Caco-2 (cell line): ENCODE measurements around the gene SPOP. TPM values are rescaled to one million over a fixed set of nuclear protein-coding genes. Genes with fewer than 3 reads are reported as not detected.

Experiments used
- BruUV-seq: library from RNA; stranded (reverse); fragments of 400-500 nt; replicated peaks from 2 replicates; lab custom pipeline; 2021; lab: Mats Ljungman, UMichigan
- CTCF ChIA-PET: fragments of 300-600 bp; sonication (Branson Sonifier 250); formaldehyde crosslinking; loops from one replicate; lab custom pipeline; 2022; ENCODE audit warnings: antibody characterized with exemption; lab: Charles Lee
- POLR2A ChIA-PET: fragments of 300-600 bp; sonication (Branson Sonifier 250); formaldehyde crosslinking; loops from one replicate; lab custom pipeline; 2022; ENCODE audit warnings: antibody characterized with exemption; lab: Charles Lee
- DNase-seq, 2 experiments: peaks; one replicate each; pipeline versions ENCODE4 v3.0.0 to v3.0.0-alpha.2; 2020 to 2022
- H3K27me3 ChIP-seq: replicated peaks from 2 replicates; pipeline ENCODE4 v1.6.0; 2011; ENCODE audit warnings: low read length; ENCODE audit not compliant: control insufficient read depth, insufficient read depth
- H3K36me3 ChIP-seq: 2 replicates; pipeline ENCODE4 v1.5.1; 2011; ENCODE audit warnings: low read length; ENCODE audit not compliant: control insufficient read depth, insufficient read depth
- H3K4me1 ChIP-seq: fragments of 250-450 bp; sonication (Bioruptor Pico); 2 replicates; pipeline ENCODE4 v1.5.1; 2020; ENCODE audit warnings: mild to moderate bottlenecking
- H3K4me3 ChIP-seq: 2 replicates; pipeline ENCODE4 v1.5.1; 2011; ENCODE audit warnings: low read depth, mild to moderate bottlenecking, control low read depth, low read length
- H3K9me3 ChIP-seq: fragments of 250-450 bp; sonication (Bioruptor Pico); 2 replicates; pipeline ENCODE4 v1.5.1; 2020; ENCODE audit warnings: mild to moderate bottlenecking, moderate library complexity
- H3K27ac Mint-ChIP-seq: one replicate; pipeline ENCODE4 v1.8.0; 2022; ENCODE audit warnings: mixed read lengths; ENCODE audit not compliant: unreplicated experiment
- H3K27me3 Mint-ChIP-seq: one replicate; pipeline ENCODE4 v1.8.0; 2022; ENCODE audit warnings: mixed read lengths; ENCODE audit not compliant: insufficient read depth, unreplicated experiment
- H3K36me3 Mint-ChIP-seq: one replicate; pipeline ENCODE4 v1.8.0; 2022; ENCODE audit warnings: mild to moderate bottlenecking, mixed read lengths; ENCODE audit not compliant: insufficient read depth, unreplicated experiment
- H3K4me1 Mint-ChIP-seq: one replicate; pipeline ENCODE4 v1.8.0; 2022; ENCODE audit warnings: low read depth, mixed read lengths; ENCODE audit not compliant: unreplicated experiment
- H3K4me3 Mint-ChIP-seq: one replicate; pipeline ENCODE4 v1.8.0; 2022; ENCODE audit warnings: mild to moderate bottlenecking, moderate library complexity, mixed read lengths; ENCODE audit not compliant: unreplicated experiment
- H3K9me3 Mint-ChIP-seq: one replicate; pipeline ENCODE4 v1.8.0; 2022; ENCODE audit warnings: mixed read lengths; ENCODE audit not compliant: unreplicated experiment
- CTCF ChIP-seq, 2 experiments: fragments of 200-600 bp in 1 of 2; IDR thresholded peaks; 1 replicate in 1 of 2; 2 replicates in 1 of 2; pipeline versions ENCODE4 v1.5.1 to v1.8.0; 2011 to 2022; ENCODE audit warnings: antibody characterized with exemption in 1 of 2, control low read depth in 1 of 2, inconsistent platforms in 1 of 2, low read depth in 1 of 2, low read length in 1 of 2, mild to moderate bottlenecking in 1 of 2, moderate library complexity in 1 of 2; ENCODE audit not compliant: insufficient read depth in 1 of 2, severe bottlenecking in 1 of 2, unreplicated experiment in 1 of 2
- intact Hi-C: fragments of 100-400 bp; cut with micrococcal nuclease; formaldehyde crosslinking; loops from one replicate; pipeline ENCODE4 v1.10.0; 2022; ENCODE audit not compliant: unreplicated experiment
- total RNA-seq: library from RNA; stranded (reverse); gene quantifications from 2 replicates; pipeline ENCODE4 v1.2.3, GENCODE V29; 2022

The SPOP gene
- total RNA-seq, 1 experiment from 2014 or later, result 70.2 TPM

GRCh38 chr17:49592263-49592662 is 85.6 kb downstream of the SPOP start:
- Mint-ChIP-seq H3K9me3 (no peaks in the 10 kb centered on the region), H3K36me3 (peaks cover 5% of the 10 kb centered on the region), H3K4me1 (peaks cover 9% of the 10 kb centered on the region), H3K27ac (no peak overlapping the region), H3K27me3 (no peaks in the 10 kb centered on the region), H3K4me3 (no peak overlapping the region)
- Histone ChIP-seq H3K36me3 (peaks cover 3% of the 10 kb centered on the region; the same call in 1 of the 2 replicates), H3K27me3 (no peaks in the 10 kb centered on the region), H3K4me3 (no peak overlapping the region), H3K4me1 (peaks cover 4% of the 10 kb centered on the region; the same call in 1 of the 2 replicates), H3K9me3 (no peaks in the 10 kb centered on the region)
- intact Hi-C loops, result no loop called here
- ChIA-PET POLR2A (no interaction called here), CTCF (interaction anchor here (1.9 kb wide), 1 partner anchor 22 kb away, joined by 6 read pairs; no protein-coding TSS in a partner anchor)
- no peak for DNase-seq
- no TSS peak for BruUV-seq
- TF ChIP-seq CTCF (IDR thresholded peaks at IDR 0.05; ENCODE audit: insufficient read depth in 1 of 2, low read depth in 1 of 2, low read length in 1 of 2, severe bottlenecking in 1 of 2, unreplicated experiment in 1 of 2), result no peak

DNA sequence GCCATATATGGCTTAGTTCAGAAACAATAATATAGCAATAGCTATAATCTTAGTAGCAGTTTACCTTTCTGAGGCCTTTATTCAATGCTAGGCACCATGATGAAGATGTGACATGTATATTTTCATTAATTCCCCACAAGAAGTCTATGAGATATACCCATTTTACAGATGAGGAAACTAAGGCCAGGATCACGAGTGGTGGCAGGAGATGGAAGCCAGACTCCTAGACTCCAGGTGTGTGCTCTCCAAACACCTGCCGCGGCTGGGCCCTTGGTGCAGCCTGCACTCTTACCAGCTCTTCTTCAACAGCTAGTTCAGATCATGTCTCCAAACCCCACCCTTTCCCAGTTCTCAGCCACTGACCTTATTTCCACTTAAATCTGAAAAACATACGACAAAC is 87.0 kb downstream of the SPOP start:
- ChIA-PET CTCF (no interaction called here), POLR2A (no interaction called here)
- TF ChIP-seq CTCF (IDR thresholded peaks at IDR 0.05; ENCODE audit: insufficient read depth in 1 of 2, low read depth in 1 of 2, low read length in 1 of 2, severe bottlenecking in 1 of 2, unreplicated experiment in 1 of 2), result no peak
- no peaks in the 10 kb centered on the region for H3K4me1 Mint-ChIP-seq
- intact Hi-C loops, result no loop called here
- DNase-seq, result no peak
- no peaks in the 10 kb centered on the region for H3K27me3 Mint-ChIP-seq
- peaks cover under 1% of the 10 kb centered on the region; the same call in 1 of the 2 replicates for H3K36me3 ChIP-seq
- BruUV-seq, result no TSS peak
- H3K4me1 ChIP-seq, result peaks cover 4% of the 10 kb centered on the region; the same call in 1 of the 2 replicates
- H3K27ac Mint-ChIP-seq, result no peak overlapping the region
- no peaks in the 10 kb centered on the region for H3K27me3 ChIP-seq
- no peak overlapping the region for H3K4me3 Mint-ChIP-seq
- H3K9me3 Mint-ChIP-seq, result no peaks in the 10 kb centered on the region
- no peaks in the 10 kb centered on the region for H3K36me3 Mint-ChIP-seq
- no peaks in the 10 kb centered on the region for H3K9me3 ChIP-seq
- H3K4me3 ChIP-seq, result no peak overlapping the region

GRCh38 chr17:49589577-49589927 is 88.3 kb downstream of the SPOP start:
- Mint-ChIP-seq H3K9me3 (no peaks in the 10 kb centered on the region), H3K4me1 (no peaks in the 10 kb centered on the region), H3K4me3 (no peak overlapping the region), H3K27me3 (no peaks in the 10 kb centered on the region), H3K36me3 (no peaks in the 10 kb centered on the region), H3K27ac (no peak overlapping the region)
- Histone ChIP-seq H3K4me3 (no peak overlapping the region), H3K36me3 (no peaks in the 10 kb centered on the region), H3K27me3 (no peaks in the 10 kb centered on the region), H3K4me1 (no peaks in the 10 kb centered on the region), H3K9me3 (no peaks in the 10 kb centered on the region)
- no TSS peak for BruUV-seq
- no peak for DNase-seq
- TF ChIP-seq CTCF (IDR thresholded peaks at IDR 0.05; ENCODE audit: insufficient read depth in 1 of 2, low read depth in 1 of 2, low read length in 1 of 2, severe bottlenecking in 1 of 2, unreplicated experiment in 1 of 2), result no peak
- ChIA-PET CTCF (no interaction called here), POLR2A (no interaction called here)
- intact Hi-C loops, result no loop called here
